ENCODE measurements around the gene APP. TPM values are rescaled to one million over a fixed set of nuclear protein-coding genes. Genes with fewer than 3 reads are reported as not detected.

APP gene
- total and polyA plus RNA-seq, 2 of the 13 experiments (the other 11 are each of a cell fraction or from before 2014, with no cell fraction given): 70.6 to 262 TPM

- CTCF ChIA-PET (ENCODE audit: low intra/inter-chr PET ratio, low total read pairs): no interaction called here
- Histone ChIP-seq H3K79me2 (ENCODE audit: insufficient read depth, low read length) (peaks cover 3% of the 10 kb centered on the region), H3K4me2 (ENCODE audit: low read depth, low read length) (no peak overlapping the region), H3K9me3 (ENCODE audit: low read length) (no peaks in the 10 kb centered on the region), H3K27me3 (ENCODE audit: control insufficient read depth in 1 of 2, insufficient read depth in 2 of 2, low read length in 2 of 2) (no peaks in the 10 kb centered on the region), H4K20me1 (ENCODE audit: insufficient read depth, low read length) (no peaks in the 10 kb centered on the region), H3K4me3 (replicated peaks in 1 of 3; ENCODE audit: insufficient read depth in 1 of 3, low read depth in 2 of 3, low read length in 3 of 3) (no peak overlapping the region), H3K36me3 (replicated peaks in 1 of 2; ENCODE audit: control insufficient read depth in 1 of 2, insufficient read depth in 2 of 2, low read length in 2 of 2) (peaks cover 0 to 14% of the 10 kb centered on the region in 2 experiments; a peak in 3 of 5 replicates), H3K4me1 (ENCODE audit: insufficient read depth, low read length) (no peaks in the 10 kb centered on the region), H3K27ac (ENCODE audit: extremely low read length, insufficient read depth, low read length) (no peak overlapping the region), H3K9ac (ENCODE audit: insufficient read depth, low read depth, low read length) (no peak overlapping the region), H2AFZ (ENCODE audit: low read length) (no peak overlapping the region)
- no peak for FAIRE-seq
- WGBS (ENCODE audit: low lambda C conversion rate): 52% methylated on average over 5 of the region's 5 CpGs
- POLR2A ChIA-PET: no interaction called here
- DNase-seq (ENCODE audit: low spot score): no peak
- ATAC-seq: no peak
- BruUV-seq (replicated peaks): no TSS peak
- TF ChIP-seq PATZ1 (CRISPR knock-in tag; IDR thresholded peaks at IDR 0.05) (no peak), ZNF674 (CRISPR knock-in tag; IDR thresholded peaks at IDR 0.05; ENCODE audit: low read depth) (no peak), ZNF460 (CRISPR knock-in tag; IDR thresholded peaks at IDR 0.05; ENCODE audit: borderline replicate concordance) (no peak), STAT6 (CRISPR knock-in tag; IDR thresholded peaks at IDR 0.05; ENCODE audit: borderline replicate concordance) (no peak), THAP11 (CRISPR knock-in tag; IDR thresholded peaks at IDR 0.05) (no peak), ZNF775 (CRISPR knock-in tag; IDR thresholded peaks at IDR 0.05; ENCODE audit: borderline replicate concordance) (no peak), XBP1 (CRISPR knock-in tag; IDR thresholded peaks at IDR 0.05) (no peak), ZZZ3 (CRISPR knock-in tag; IDR thresholded peaks at IDR 0.05; ENCODE audit: borderline replicate concordance) (no peak), HNF1B (CRISPR knock-in tag; IDR thresholded peaks at IDR 0.05) (no peak), FOXO4 (CRISPR knock-in tag; conservative IDR thresholded peaks at IDR 0.05) (no peak), SIX1 (CRISPR knock-in tag; IDR thresholded peaks at IDR 0.05; ENCODE audit: borderline replicate concordance) (no peak), ZNF543 (CRISPR knock-in tag; IDR thresholded peaks at IDR 0.05) (no peak), PAF1 (CRISPR knock-in tag; IDR thresholded peaks at IDR 0.05) (no peak), XRCC5 (optimal IDR thresholded peaks at IDR 0.05; ENCODE audit: low read length) (no peak)
- intact Hi-C loops (cut with micrococcal nuclease; ENCODE audit: unreplicated experiment): no loop called here
- in situ Hi-C loops (cut with HindIII; ENCODE audit: extremely low pct_ligation_motif_present, low pct_unique_long_range_greater_than_20kb): no loop called here
Observed at GRCh38 chr21:26091480-26092018, 79.0 kb downstream of the APP start.

Measured in HepG2 (cell line).